HepG2 (cell line): Measurements from ENCODE around the gene PRSS27. TPM values are rescaled to one million over a fixed set of nuclear protein-coding genes. Genes with fewer than 3 reads are reported as not detected.

Experiments used
- ATAC-seq: fragments of 200-7000 bp; cut with Tn5 transposase; 3 replicates; pipeline ENCODE4 v1.9.1; 2020; ENCODE audit warnings: mild to moderate bottlenecking, moderate library complexity
- BruUV-seq: library from RNA; stranded (reverse); fragments of 400-500 nt; replicated peaks from 2 replicates; lab custom pipeline; 2021; lab: Mats Ljungman, UMichigan
- CTCF ChIA-PET: fragments of 300-600 bp; formaldehyde crosslinking; extraction: SDS; loops from one replicate; lab custom pipeline; 2021; ENCODE audit warnings: low total read pairs, inconsistent platforms, low intra/inter-chr PET ratio; lab: Yijun Ruan, JAX
- POLR2A ChIA-PET: fragments of 350-600 bp; sonication (Branson Sonifier 250); formaldehyde crosslinking; loops from one replicate; lab custom pipeline; 2020; ENCODE audit warnings: antibody characterized with exemption, inconsistent platforms; lab: Yijun Ruan, JAX
- DNase-seq: peaks from one replicate; pipeline ENCODE4 v3.0.0-alpha.2; 2015; ENCODE audit warnings: low spot score
- FAIRE-seq: peaks from 3 replicates; lab custom pipeline; 2011; peaks lifted over from hg19 to GRCh38; lab: Jason Lieb, UNC
- H2AFZ ChIP-seq: one replicate; pipeline ENCODE4 v1.6.1; 2011; ENCODE audit warnings: low read length, inconsistent platforms
- H3K27ac ChIP-seq: fragments of 300-600 bp; 3 replicates; pipeline ENCODE4 v1.8.0; 2011; ENCODE audit warnings: mixed run types, mild to moderate bottlenecking, mixed read lengths, low read length, inconsistent platforms; ENCODE audit not compliant: insufficient read depth; ENCODE audit errors: extremely low read length
- H3K27me3 ChIP-seq, 2 experiments: fragments of 200-600 bp in 1 of 2; 2 replicates in 1 of 2; 3 replicates in 1 of 2; pipeline versions ENCODE4 v1.6.0 to v1.8.0; 2011; ENCODE audit warnings: low read length in 2 of 2, mild to moderate bottlenecking in 2 of 2, moderate library complexity in 2 of 2, inconsistent platforms in 1 of 2; ENCODE audit not compliant: insufficient read depth in 2 of 2, control insufficient read depth in 1 of 2
- H3K36me3 ChIP-seq, 2 experiments: fragments of 200-600 bp in 1 of 2; replicated peaks in 1 of 2; 2 replicates in 1 of 2; 3 replicates in 1 of 2; pipeline versions ENCODE4 v1.5.1 to v1.8.0; 2011; ENCODE audit warnings: low read length in 2 of 2, inconsistent platforms in 1 of 2; ENCODE audit not compliant: insufficient read depth in 2 of 2, control insufficient read depth in 1 of 2
- H3K4me1 ChIP-seq: 2 replicates; pipeline ENCODE4 v1.5.1; 2012; ENCODE audit warnings: low read length, inconsistent platforms; ENCODE audit not compliant: insufficient read depth
- H3K4me2 ChIP-seq: 2 replicates; pipeline ENCODE4 v1.6.0; 2011; ENCODE audit warnings: low read depth, low read length, inconsistent platforms
- H3K4me3 ChIP-seq, 3 experiments: fragments of 200-600 bp in 1 of 3; sonication (generic), shearing (Covaris generic) in 1 of 3; replicated peaks in 1 of 3; 2 replicates each; pipeline ENCODE4 v1.5.1; 2011 to 2016; ENCODE audit warnings: low read length in 3 of 3, inconsistent platforms in 2 of 3, low read depth in 2 of 3, mild to moderate bottlenecking in 2 of 3, control low read depth in 1 of 3, mixed read lengths in 1 of 3; ENCODE audit not compliant: insufficient read depth in 1 of 3
- H3K79me2 ChIP-seq: one replicate; pipeline ENCODE4 v1.6.1; 2011; ENCODE audit warnings: low read length, inconsistent platforms; ENCODE audit not compliant: insufficient read depth
- H3K9ac ChIP-seq: 2 replicates; pipeline ENCODE4 v1.6.0; 2011; ENCODE audit warnings: mild to moderate bottlenecking, low read depth, low read length, inconsistent platforms; ENCODE audit not compliant: insufficient read depth
- H3K9me3 ChIP-seq: 2 replicates; pipeline ENCODE4 v1.5.1; 2012; ENCODE audit warnings: mild to moderate bottlenecking, low read length
- H4K20me1 ChIP-seq: 2 replicates; pipeline ENCODE4 v1.6.0; 2011; ENCODE audit warnings: inconsistent platforms, mild to moderate bottlenecking, low read length, moderate library complexity; ENCODE audit not compliant: insufficient read depth
- E2F5 ChIP-seq: sonication (generic); formaldehyde crosslinking; conservative IDR thresholded peaks from 2 replicates; pipeline ENCODE4 v1.4.0; 2020; ENCODE audit warnings: missing genetic modification reagents
- FOXO1 ChIP-seq: sonication (generic); formaldehyde crosslinking; IDR thresholded peaks from 2 replicates; pipeline ENCODE4 v1.4.0; 2020; ENCODE audit warnings: missing genetic modification reagents
- SMARCE1 ChIP-seq: fragments of 450-650 bp; IDR thresholded peaks from 2 replicates; pipeline ENCODE4 v1.6.1; 2017; ENCODE audit warnings: borderline replicate concordance
- ZBTB33 ChIP-seq: sonication (generic); formaldehyde crosslinking; IDR thresholded peaks from 2 replicates; pipeline ENCODE4 v1.4.0; 2020; ENCODE audit warnings: missing genetic modification reagents
- ZMYM2 ChIP-seq: sonication (generic); formaldehyde crosslinking; IDR thresholded peaks from 2 replicates; pipeline ENCODE4 v1.8.0; 2022; ENCODE audit warnings: mild to moderate bottlenecking, missing genetic modification reagents
- ZNF501 ChIP-seq: sonication (generic); formaldehyde crosslinking; IDR thresholded peaks from 2 replicates; pipeline ENCODE4 v1.5.1; 2020; ENCODE audit warnings: mild to moderate bottlenecking, moderate library complexity, missing genetic modification reagents
- ZNF672 ChIP-seq: sonication (generic); formaldehyde crosslinking; IDR thresholded peaks from 2 replicates; pipeline ENCODE4 v1.8.1; 2022; ENCODE audit warnings: missing genetic modification reagents
- ZNF792 ChIP-seq: IDR thresholded peaks from 2 replicates; pipeline ENCODE4 v1.6.1; 2016
- ZNF891 ChIP-seq: sonication (generic); formaldehyde crosslinking; IDR thresholded peaks from 2 replicates; pipeline ENCODE4 v1.5.0; 2020; ENCODE audit warnings: mild to moderate bottlenecking, missing genetic modification reagents
- WGBS: methylation state at CpG from one replicate; pipeline ENCODE4 v1.1.6; 2017; ENCODE audit warnings: low lambda C conversion rate; 5-methylcytosine and 5-hydroxymethylcytosine counted together
- in situ Hi-C: cut with HindIII; loops from 2 replicates; pipeline ENCODE4 v1.10.0; 2017; ENCODE audit warnings: low pct_unique_long_range_greater_than_20kb; ENCODE audit not compliant: extremely low pct_ligation_motif_present
- intact Hi-C: fragments of 100-400 bp; cut with micrococcal nuclease; formaldehyde crosslinking; loops from one replicate; pipeline ENCODE4 v1.10.0; 2022; ENCODE audit not compliant: unreplicated experiment
- polyA plus RNA-seq, 8 experiments: library from polyadenylated mRNA; depleted of rRNA in 3 of 8; stranded (reverse) in 7 of 8; unstranded in 1 of 8; fragments of >200 nt; fragmentation: Illumina TruSeq in 4 of 8; extraction: Trizol in 4 of 8; gene quantifications; 2 replicates each; pipeline versions ENCODE4 v1.2.1 to v1.2.3, GENCODE V29; 2011 to 2016; ENCODE audit warnings: low read depth in 4 of 8, missing spikeins in 1 of 8, mixed read lengths in 1 of 8; ENCODE audit not compliant: insufficient read depth in 1 of 8
- total RNA-seq, 5 experiments: library from RNA; depleted of rRNA; stranded (reverse); fragments of >200 nt; fragmentation: Illumina TruSeq; extraction: Trizol; gene quantifications; 2 replicates each; pipeline ENCODE4 v1.2.3, GENCODE V29; 2016; ENCODE audit warnings: low read depth in 1 of 5

The PRSS27 gene
- total and polyA plus RNA-seq, 2 of the 13 experiments (the other 11 are each of a cell fraction or from before 2014, with no cell fraction given) = 0.20 to 0.73 TPM

GRCh38 chr16:2724816-2725348, 4.9 kb upstream of the PRSS27 start (continued):
- TF ChIP-seq E2F5 (CRISPR knock-in tag) = no peak
- no peak for TF ChIP-seq SMARCE1
- no peak for TF ChIP-seq ZNF501
- no peak for TF ChIP-seq ZMYM2
- TF ChIP-seq FOXO1 (CRISPR knock-in tag) = no peak
- no peak for TF ChIP-seq ZNF792 (CRISPR knock-in tag)
- TF ChIP-seq ZNF891 = no peak

GRCh38 chr16:2724088-2724676, 4.2 kb upstream of the PRSS27 start:
- no peak overlapping the region for H3K9ac ChIP-seq
- no peak for DNase-seq
- no TSS peak for BruUV-seq
- H2AFZ ChIP-seq = no peak overlapping the region
- no peaks in the 10 kb centered on the region for H3K79me2 ChIP-seq
- H3K4me2 ChIP-seq = no peak overlapping the region
- H4K20me1 ChIP-seq = no peaks in the 10 kb centered on the region
- POLR2A ChIA-PET = no interaction called here
- CTCF ChIA-PET = no interaction called here
- ATAC-seq = no peak
- H3K27me3 ChIP-seq = no peaks in the 10 kb centered on the region; a peak in 2 of 5 replicates
- WGBS = 66% methylated on average over 7 of the region's 7 CpGs
- no peak overlapping the region for H3K27ac ChIP-seq
- in situ Hi-C loops (no loop called here), intact Hi-C loops (no loop called here)
- no peak for FAIRE-seq
- TF ChIP-seq ZBTB33 (CRISPR knock-in tag) (peak; percentile 89), ZNF672 (CRISPR knock-in tag) (no peak)
- H3K36me3 ChIP-seq = no peaks in the 10 kb centered on the region
- H3K4me1 ChIP-seq = peaks cover 32% of the 10 kb centered on the region
- H3K9me3 ChIP-seq = no peaks in the 10 kb centered on the region
- no peak overlapping the region for H3K4me3 ChIP-seq
